Astrocyte of the cerebellum (primary cell): Measurements from ENCODE around the gene TBC1D16.

Experiments used
- DNase-seq: peaks from one replicate; pipeline ENCODE4 v3.0.0-alpha.2; 2011; ENCODE audit warnings: low read depth
- H3K4me3 ChIP-seq: 2 replicates; pipeline ENCODE4 v1.5.1; 2011; ENCODE audit warnings: mild to moderate bottlenecking, low read depth, low read length, moderate library complexity
- in situ Hi-C: cut with HindIII; loops from 2 replicates; pipeline ENCODE4 v1.10.0; 2017; ENCODE audit warnings: low sequenced_read_pairs
- TF ChIP-seq, protein P1 (sequence below): IDR thresholded peaks from 2 replicates; pipeline ENCODE4 v1.5.1; 2012; ENCODE audit warnings: low read length, low read depth, moderate library complexity, mild to moderate bottlenecking; ENCODE audit errors: missing control alignments

The TBC1D16 gene

DNA sequence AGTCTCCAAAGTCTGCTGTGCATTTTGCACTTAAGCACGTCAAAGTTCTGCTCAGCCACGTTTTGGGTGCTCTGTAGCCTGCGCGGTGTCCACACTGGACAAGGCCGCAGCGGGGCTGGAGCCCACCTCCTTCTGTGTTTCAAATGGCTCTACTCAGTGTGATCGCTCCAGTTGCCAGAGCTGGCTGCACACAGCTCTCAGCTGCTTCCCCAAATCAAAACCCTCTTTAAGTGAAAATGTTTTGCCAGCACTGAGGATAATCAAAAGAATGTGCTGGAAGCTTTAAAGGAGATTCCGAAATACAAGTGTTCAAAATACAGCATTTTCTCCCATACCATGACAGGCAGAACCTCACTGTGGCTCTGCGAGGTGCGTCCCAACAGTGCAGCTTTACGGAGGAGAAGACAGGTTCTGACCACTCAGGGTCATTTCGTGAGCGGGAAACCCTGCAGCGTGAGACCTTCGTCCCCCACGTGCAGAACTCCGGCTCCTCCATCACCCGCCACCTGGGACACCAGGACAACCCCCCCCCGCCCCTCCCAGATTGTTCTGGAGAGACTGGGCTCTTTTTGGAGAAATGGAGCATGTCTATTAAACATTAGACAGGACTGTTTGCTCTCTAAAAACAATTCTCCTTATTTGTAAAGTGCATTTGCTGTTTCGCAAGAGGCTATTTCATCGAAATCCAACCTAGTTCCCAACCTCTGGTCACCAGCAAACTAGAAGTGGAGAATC is 16.6 kb downstream of the TBC1D16 start:
- TF ChIP-seq, protein P1, sequence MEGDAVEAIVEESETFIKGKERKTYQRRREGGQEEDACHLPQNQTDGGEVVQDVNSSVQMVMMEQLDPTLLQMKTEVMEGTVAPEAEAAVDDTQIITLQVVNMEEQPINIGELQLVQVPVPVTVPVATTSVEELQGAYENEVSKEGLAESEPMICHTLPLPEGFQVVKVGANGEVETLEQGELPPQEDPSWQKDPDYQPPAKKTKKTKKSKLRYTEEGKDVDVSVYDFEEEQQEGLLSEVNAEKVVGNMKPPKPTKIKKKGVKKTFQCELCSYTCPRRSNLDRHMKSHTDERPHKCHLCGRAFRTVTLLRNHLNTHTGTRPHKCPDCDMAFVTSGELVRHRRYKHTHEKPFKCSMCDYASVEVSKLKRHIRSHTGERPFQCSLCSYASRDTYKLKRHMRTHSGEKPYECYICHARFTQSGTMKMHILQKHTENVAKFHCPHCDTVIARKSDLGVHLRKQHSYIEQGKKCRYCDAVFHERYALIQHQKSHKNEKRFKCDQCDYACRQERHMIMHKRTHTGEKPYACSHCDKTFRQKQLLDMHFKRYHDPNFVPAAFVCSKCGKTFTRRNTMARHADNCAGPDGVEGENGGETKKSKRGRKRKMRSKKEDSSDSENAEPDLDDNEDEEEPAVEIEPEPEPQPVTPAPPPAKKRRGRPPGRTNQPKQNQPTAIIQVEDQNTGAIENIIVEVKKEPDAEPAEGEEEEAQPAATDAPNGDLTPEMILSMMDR: no peak
- H3K4me3 ChIP-seq: no peak overlapping the region
- DNase-seq: no peak
- in situ Hi-C loops: no loop called here

DNA sequence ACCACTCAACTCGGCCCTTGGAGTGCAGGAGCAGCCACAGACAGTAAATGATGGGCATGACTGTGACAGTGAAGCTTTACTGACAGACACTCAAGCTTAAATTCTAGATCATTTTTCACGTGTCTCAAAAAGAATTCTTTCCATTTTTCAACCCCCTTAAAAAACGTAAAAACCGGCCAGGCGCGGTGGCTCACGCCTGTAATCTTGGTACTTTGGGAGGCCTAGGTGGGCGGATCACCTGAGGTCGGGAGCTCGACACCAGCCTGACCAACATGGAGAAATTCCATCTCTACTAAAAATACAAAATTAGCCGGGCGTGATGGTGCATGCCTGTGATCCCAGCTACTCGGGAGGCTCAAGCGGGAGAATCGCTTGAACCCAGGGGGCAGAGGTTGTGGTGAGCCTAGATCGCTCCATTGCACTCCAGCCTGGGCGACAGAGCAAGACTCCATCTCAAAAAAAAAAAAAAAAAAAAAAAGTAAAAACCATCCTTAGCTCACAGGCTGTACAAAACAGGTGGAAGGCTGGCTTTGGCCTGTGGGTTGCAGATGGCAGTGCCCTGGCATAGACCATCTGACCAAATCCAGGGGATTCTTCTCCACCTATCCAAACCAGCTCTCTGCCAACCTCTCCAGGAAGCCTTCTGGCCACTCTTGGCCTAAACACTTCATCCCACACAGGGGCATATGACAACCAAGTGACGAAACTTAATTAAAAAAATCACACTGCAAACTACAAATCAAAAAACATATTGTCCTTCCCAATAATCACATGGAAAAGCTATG is 18.3 kb downstream of the TBC1D16 start:
- no peak for DNase-seq
- in situ Hi-C loops: no loop called here
- TF ChIP-seq, protein P1: no peak
- H3K4me3 ChIP-seq: no peak overlapping the region

DNA sequence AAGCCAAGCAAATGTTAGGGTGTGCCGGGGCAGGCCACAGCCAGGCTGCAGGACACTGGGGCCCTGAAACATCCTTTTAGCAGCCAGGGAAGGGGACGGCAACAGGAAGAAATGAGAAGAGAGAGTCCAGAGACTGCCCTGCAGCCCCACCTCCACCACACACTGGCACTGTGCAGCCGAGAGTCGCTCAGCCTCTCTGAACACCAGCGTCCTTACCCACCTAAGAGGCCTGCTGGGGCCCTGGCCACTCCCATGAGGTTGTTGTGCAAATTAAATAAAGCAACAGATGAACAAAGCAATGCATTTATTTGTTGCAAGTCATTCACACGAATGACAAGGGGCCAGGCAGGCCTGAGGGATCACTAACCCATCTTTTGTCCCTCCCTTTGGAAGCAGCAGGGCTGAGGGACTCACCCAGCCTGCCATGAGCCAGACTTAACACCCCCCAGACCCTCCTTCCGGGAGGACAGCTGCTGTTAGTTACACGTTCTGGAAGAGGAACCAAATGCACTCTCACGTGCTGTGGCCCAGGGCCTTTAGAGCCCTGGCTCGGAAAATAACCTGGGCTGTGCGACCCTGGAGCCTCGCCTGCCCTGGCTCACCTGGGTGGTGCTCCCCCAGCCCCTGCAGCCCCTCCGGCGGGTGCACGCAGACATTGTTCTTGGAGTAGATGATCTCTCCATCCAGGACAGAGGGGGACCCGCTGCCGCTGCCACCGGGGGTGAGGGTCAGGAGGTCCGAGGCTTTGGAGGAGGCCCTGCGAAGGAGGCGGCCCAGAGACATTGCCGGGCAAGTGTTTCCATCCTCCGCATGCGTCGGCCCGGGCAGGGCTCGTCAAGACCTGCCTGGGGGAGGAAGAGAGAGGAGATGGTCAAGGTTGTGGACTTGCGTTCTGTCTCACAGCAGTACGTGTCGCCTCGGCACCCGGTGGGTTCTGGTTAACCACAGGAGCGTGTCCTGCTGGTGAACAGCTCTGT is 22.6 kb downstream of the TBC1D16 start:
- in situ Hi-C loops: no loop called here
- DNase-seq: no peak
- TF ChIP-seq, protein P1: no peak
- no peak overlapping the region for H3K4me3 ChIP-seq

DNA sequence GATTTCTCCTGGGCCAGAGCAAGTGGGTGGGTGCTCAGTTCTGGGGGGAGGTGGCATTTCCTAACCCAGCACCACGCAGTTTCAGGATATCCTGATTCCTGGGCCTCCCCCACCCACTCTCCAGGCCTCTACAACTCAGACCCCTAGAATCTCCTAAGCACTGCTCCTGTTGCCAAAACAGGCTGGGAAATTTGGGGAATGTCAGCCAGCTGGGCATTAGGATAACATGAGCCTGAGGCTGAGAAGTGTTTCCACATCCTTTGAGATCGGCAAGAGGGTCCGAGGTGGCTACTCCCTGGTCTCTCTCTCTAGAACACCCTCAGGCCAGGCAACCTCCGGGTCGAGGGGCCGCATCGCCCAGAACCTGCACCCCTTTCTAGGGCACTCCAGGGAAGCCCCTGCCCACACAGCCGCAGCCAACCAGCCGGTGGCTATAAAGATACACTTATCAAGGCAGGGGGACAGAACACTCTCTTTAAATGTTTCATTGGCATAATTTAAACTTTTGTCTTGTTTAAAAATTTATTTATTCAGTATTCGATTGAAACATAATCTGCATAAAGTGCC is 23.6 kb downstream of the TBC1D16 start:
- no peak overlapping the region for H3K4me3 ChIP-seq
- TF ChIP-seq, protein P1: no peak
- no peak for DNase-seq
- in situ Hi-C loops: no loop called here

DNA sequence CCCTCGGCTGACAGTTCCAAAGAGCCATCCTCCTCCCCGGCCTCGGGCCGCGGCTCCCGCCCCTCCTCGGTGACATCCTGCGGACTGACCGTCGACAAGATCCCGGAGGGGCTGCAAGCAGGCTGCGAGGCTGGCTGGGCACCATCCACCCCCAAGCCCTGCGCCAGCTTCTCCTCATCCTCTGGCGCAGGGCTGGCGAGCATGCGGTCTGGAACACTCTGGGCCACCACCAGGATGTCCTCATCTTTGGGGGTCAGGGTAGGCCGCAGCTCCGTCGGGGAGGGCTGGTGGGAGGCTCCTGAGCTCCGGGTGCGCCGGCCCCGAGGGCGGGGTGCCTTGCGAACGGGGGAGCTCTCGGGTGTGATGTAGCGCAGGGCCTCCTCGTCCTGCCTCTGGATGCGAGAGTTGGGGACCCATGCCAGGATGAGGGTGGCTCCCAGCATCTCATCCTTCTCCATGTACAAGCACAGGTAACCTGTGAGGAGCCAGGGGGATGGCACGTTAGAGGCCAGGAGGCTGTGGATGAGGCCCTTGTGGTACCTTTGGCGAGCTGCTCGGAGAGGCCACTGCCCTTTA is 25.3 kb downstream of the TBC1D16 start:
- TF ChIP-seq, protein P1: no peak
- no peak overlapping the region for H3K4me3 ChIP-seq
- in situ Hi-C loops: no loop called here
- DNase-seq: no peak
